Panc1 (cell line): ENCODE measurements around the gene TMEM117.

Experiments used
- POLR2AphosphoS5 ChIP-seq: IDR thresholded peaks from 2 replicates; pipeline ENCODE4 v1.6.1; 2012; ENCODE audit warnings: mild to moderate bottlenecking, low read depth, low read length, moderate library complexity
- TF ChIP-seq, protein P1 (sequence below): fragments of 450-650 bp; IDR thresholded peaks from 2 replicates; pipeline ENCODE4 v1.5.1; 2017; ENCODE audit warnings: mild to moderate bottlenecking
- TF ChIP-seq, protein P2 (sequence below), 2 experiments: IDR thresholded peaks; 2 replicates each; pipeline ENCODE4 v1.6.1; 2011 to 2012; ENCODE audit warnings: low read depth in 2 of 2, control low read depth in 1 of 2, low read length in 1 of 2, mild to moderate bottlenecking in 1 of 2, moderate library complexity in 1 of 2; ENCODE audit not compliant: insufficient read depth in 1 of 2

DNA sequence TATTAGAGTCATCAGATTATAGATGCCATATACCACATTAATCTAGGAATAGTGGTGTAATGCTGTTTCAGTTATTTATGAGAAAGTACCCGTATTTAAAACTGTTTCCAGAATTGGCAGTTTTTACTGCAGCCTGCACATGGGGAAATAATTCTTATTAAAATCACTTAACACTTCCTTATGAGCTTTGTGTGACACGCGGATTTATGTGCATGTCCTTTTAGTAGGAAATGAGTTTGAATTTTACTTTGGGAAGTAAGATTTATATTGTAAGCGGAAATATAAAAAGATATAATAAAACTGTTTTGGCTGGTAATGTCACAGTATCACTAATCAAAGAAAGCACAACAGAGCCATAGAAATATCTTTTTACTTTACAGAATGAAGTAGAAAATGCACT lies 132.9 kb downstream of the TMEM117 start:
- TF ChIP-seq, protein P1, sequence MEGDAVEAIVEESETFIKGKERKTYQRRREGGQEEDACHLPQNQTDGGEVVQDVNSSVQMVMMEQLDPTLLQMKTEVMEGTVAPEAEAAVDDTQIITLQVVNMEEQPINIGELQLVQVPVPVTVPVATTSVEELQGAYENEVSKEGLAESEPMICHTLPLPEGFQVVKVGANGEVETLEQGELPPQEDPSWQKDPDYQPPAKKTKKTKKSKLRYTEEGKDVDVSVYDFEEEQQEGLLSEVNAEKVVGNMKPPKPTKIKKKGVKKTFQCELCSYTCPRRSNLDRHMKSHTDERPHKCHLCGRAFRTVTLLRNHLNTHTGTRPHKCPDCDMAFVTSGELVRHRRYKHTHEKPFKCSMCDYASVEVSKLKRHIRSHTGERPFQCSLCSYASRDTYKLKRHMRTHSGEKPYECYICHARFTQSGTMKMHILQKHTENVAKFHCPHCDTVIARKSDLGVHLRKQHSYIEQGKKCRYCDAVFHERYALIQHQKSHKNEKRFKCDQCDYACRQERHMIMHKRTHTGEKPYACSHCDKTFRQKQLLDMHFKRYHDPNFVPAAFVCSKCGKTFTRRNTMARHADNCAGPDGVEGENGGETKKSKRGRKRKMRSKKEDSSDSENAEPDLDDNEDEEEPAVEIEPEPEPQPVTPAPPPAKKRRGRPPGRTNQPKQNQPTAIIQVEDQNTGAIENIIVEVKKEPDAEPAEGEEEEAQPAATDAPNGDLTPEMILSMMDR: no peak
- no peak for TF ChIP-seq POLR2AphosphoS5
- TF ChIP-seq, protein P2, sequence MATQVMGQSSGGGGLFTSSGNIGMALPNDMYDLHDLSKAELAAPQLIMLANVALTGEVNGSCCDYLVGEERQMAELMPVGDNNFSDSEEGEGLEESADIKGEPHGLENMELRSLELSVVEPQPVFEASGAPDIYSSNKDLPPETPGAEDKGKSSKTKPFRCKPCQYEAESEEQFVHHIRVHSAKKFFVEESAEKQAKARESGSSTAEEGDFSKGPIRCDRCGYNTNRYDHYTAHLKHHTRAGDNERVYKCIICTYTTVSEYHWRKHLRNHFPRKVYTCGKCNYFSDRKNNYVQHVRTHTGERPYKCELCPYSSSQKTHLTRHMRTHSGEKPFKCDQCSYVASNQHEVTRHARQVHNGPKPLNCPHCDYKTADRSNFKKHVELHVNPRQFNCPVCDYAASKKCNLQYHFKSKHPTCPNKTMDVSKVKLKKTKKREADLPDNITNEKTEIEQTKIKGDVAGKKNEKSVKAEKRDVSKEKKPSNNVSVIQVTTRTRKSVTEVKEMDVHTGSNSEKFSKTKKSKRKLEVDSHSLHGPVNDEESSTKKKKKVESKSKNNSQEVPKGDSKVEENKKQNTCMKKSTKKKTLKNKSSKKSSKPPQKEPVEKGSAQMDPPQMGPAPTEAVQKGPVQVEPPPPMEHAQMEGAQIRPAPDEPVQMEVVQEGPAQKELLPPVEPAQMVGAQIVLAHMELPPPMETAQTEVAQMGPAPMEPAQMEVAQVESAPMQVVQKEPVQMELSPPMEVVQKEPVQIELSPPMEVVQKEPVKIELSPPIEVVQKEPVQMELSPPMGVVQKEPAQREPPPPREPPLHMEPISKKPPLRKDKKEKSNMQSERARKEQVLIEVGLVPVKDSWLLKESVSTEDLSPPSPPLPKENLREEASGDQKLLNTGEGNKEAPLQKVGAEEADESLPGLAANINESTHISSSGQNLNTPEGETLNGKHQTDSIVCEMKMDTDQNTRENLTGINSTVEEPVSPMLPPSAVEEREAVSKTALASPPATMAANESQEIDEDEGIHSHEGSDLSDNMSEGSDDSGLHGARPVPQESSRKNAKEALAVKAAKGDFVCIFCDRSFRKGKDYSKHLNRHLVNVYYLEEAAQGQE (IDR thresholded peaks at IDR 0.05; ENCODE audit: insufficient read depth in 1 of 2, low read depth in 2 of 2, low read length in 1 of 2): no peak
